Measurements from ENCODE around the gene GPS1. TPM values are rescaled to one million over a fixed set of nuclear protein-coding genes. Genes with fewer than 3 reads are reported as not detected.

GPS1 gene
- total RNA-seq, 2 donors from 2014 or later: 79.5 to 90.8 TPM

DNA sequence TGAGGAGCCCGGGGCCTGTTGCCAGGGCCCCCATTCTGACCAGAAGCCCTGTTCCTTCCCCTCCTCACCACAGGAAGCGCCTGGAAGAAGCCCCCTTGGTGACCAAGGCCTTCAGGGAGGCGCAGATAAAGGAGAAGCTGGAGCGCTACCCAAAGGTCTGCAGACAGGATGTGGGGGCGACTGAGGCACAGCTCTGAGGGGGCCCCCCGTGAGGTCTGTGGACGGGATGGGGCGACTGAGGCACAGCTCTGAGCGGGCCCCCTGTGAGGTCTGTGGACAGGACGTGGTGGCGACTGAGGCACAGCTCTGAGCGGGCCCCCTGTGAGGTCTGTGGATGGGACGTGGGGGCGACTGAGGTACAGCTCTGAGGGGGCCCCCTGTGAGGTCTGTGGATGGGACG is 42.3 kb upstream of the GPS1 start:
- Histone ChIP-seq H3K36me3 (no peaks in the 10 kb centered on the region), H3K27me3 (no peaks in the 10 kb centered on the region), H3K9me3 (no peaks in the 10 kb centered on the region), H3K4me1 (peaks cover 0 to 29% of the 10 kb centered on the region in 2 donors), H3K4me3 (no peak overlapping the region), H3K27ac (no peak overlapping the region)
- no peak for DNase-seq (ENCODE audit: low spot score)
- no peak for TF ChIP-seq CTCF (IDR thresholded peaks at IDR 0.05)

GRCh38 chr17:82010575-82011525 is 40.8 kb upstream of the GPS1 start:
- Histone ChIP-seq H3K4me1 (peaks cover 0 to 31% of the 10 kb centered on the region in 2 donors), H3K36me3 (no peaks in the 10 kb centered on the region), H3K9me3 (no peaks in the 10 kb centered on the region), H3K4me3 (no peak overlapping the region), H3K27ac (no peak overlapping the region), H3K27me3 (no peaks in the 10 kb centered on the region)
- DNase-seq (ENCODE audit: low spot score): no peak
- no peak for TF ChIP-seq CTCF (IDR thresholded peaks at IDR 0.05)

DNA sequence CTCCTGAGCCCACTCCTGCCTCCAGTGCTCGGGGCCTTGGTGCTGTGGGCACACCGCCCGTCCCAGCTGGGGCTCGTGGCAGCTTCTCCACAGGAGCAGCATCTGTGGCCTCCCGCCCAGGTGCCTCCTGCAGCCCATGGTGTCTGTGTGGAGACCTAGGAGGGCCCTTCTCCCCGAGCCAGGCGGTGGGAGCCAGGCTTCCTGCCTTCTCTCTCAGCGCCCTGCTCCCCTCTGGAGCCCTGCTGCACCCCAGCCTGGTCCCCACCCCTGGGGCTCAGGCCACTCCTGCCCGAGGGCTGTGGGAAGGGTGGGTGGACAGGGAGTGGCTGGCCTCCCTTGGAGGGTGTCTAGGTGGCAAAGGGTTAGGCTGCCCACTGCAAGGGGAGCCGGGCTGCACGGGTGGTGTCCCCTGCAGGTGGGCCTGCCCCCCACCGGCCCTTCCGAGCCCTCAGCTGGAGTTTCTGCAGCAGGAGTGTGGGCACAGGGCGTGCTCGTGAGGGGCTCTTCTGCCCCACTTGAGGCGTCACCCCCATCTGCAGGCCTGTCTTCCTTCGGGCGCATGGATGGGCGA is 40.0 kb upstream of the GPS1 start:
- Histone ChIP-seq H3K27ac (no peak overlapping the region), H3K4me1 (peaks cover 0 to 22% of the 10 kb centered on the region in 2 donors), H3K36me3 (no peaks in the 10 kb centered on the region), H3K9me3 (no peaks in the 10 kb centered on the region), H3K4me3 (no peak overlapping the region), H3K27me3 (no peaks in the 10 kb centered on the region)
- no peak for DNase-seq (ENCODE audit: low spot score)
- no peak for TF ChIP-seq CTCF (IDR thresholded peaks at IDR 0.05)

- peak overlapping the region; percentile 54 to 75 for H3K27ac ChIP-seq
- DNase-seq (ENCODE audit: low spot score): no peak
- H3K9me3 ChIP-seq: no peaks in the 10 kb centered on the region
- no peaks in the 10 kb centered on the region for H3K27me3 ChIP-seq
- peaks cover 0 to 21% of the 10 kb centered on the region in 2 donors for H3K4me1 ChIP-seq
- no peaks in the 10 kb centered on the region for H3K36me3 ChIP-seq
- H3K4me3 ChIP-seq: no peak overlapping the region
- TF ChIP-seq CTCF (IDR thresholded peaks at IDR 0.05): no peak
Observed at GRCh38 chr17:82012261-82012639, 39.4 kb upstream of the GPS1 start.

- Histone ChIP-seq H3K4me3 (no peak overlapping the region), H3K27me3 (no peaks in the 10 kb centered on the region), H3K36me3 (no peaks in the 10 kb centered on the region), H3K27ac (peak overlapping the region; percentile 54 to 75), H3K4me1 (peaks cover 0 to 21% of the 10 kb centered on the region in 2 donors), H3K9me3 (no peaks in the 10 kb centered on the region)
- no peak for TF ChIP-seq CTCF (IDR thresholded peaks at IDR 0.05)
- no peak for DNase-seq (ENCODE audit: low spot score)
Observed at GRCh38 chr17:82012640-82013295, 38.9 kb upstream of the GPS1 start.
